Smooth muscle cell (in vitro differentiated cells): ENCODE data around the gene MLEC. TPM values are rescaled to one million over a fixed set of nuclear protein-coding genes. Genes with fewer than 3 reads are reported as not detected.

ENCODE experiments used
- DNase-seq: peaks from one replicate; lab custom pipeline; 2025; ENCODE audit not compliant: unreplicated experiment; lab: John Stamatoyannopoulos, UW
- H2AFZ ChIP-seq: fragments of 200-600 bp; sonication (generic); 2 replicates; pipeline ENCODE4 v1.6.0; 2016; ENCODE audit warnings: antibody characterized with exemption, low read depth, mild to moderate bottlenecking
- H3F3A ChIP-seq: fragments of 200-600 bp; sonication (generic); 2 replicates; pipeline ENCODE4 v1.6.0; 2017; ENCODE audit warnings: antibody characterized with exemption, low read depth
- H3K27ac ChIP-seq: fragments of 200-600 bp; sonication (generic); 2 replicates; pipeline ENCODE4 v1.5.1; 2016; ENCODE audit warnings: low read depth, mild to moderate bottlenecking
- H3K27me3 ChIP-seq: fragments of 200-600 bp; sonication (generic); 2 replicates; pipeline ENCODE4 v1.6.1; 2016; ENCODE audit warnings: low read depth, mild to moderate bottlenecking
- H3K36me3 ChIP-seq: fragments of 200-600 bp; sonication (generic); 2 replicates; pipeline ENCODE4 v1.5.1; 2016; ENCODE audit warnings: low read depth
- H3K4me1 ChIP-seq: fragments of 200-600 bp; sonication (generic); 2 replicates; pipeline ENCODE4 v1.5.1; 2016; ENCODE audit warnings: low read depth
- H3K4me2 ChIP-seq: fragments of 200-600 bp; sonication (generic); 2 replicates; pipeline ENCODE4 v1.6.0; 2016; ENCODE audit warnings: mild to moderate bottlenecking
- H3K4me3 ChIP-seq: fragments of 200-600 bp; sonication (generic); 2 replicates; pipeline ENCODE4 v1.5.1; 2016; ENCODE audit warnings: mild to moderate bottlenecking
- H3K79me2 ChIP-seq: fragments of 200-600 bp; sonication (generic); 2 replicates; pipeline ENCODE4 v1.6.0; 2016; ENCODE audit warnings: low read depth, mild to moderate bottlenecking
- H3K9ac ChIP-seq: fragments of 200-600 bp; sonication (generic); 2 replicates; pipeline ENCODE4 v1.6.0; 2016; ENCODE audit warnings: low read depth
- H3K9me3 ChIP-seq: fragments of 200-600 bp; sonication (generic); replicated peaks from 2 replicates; pipeline ENCODE4 v1.5.1; 2016; ENCODE audit warnings: low read depth
- H4K20me1 ChIP-seq: fragments of 200-600 bp; sonication (generic); 2 replicates; pipeline ENCODE4 v1.6.0; 2016; ENCODE audit warnings: low read depth
- WGBS: methylation state at CpG from one replicate; pipeline ENCODE4 v1.1.7; 2016; ENCODE audit warnings: low lambda C conversion rate; 5-methylcytosine and 5-hydroxymethylcytosine counted together
- polyA plus RNA-seq: library from polyadenylated mRNA; unstranded; fragments of >200 nt; fragmentation: Nextera tagmentation; extraction: Ambion mirVana; gene quantifications from 2 replicates; pipeline ENCODE4 v1.2.1, GENCODE V29; 2016
- total RNA-seq: library from RNA; depleted of rRNA; stranded (reverse); fragments of >200 nt; gene quantifications from 2 replicates; pipeline ENCODE4 v1.2.3, GENCODE V29; 2014
- TF ChIP-seq, protein P1 (sequence below): fragments of 200-600 bp; sonication (generic); IDR thresholded peaks from 2 replicates; pipeline ENCODE4 v1.5.1; 2017; ENCODE audit warnings: borderline replicate concordance, mild to moderate bottlenecking, antibody characterized with exemption; ENCODE audit not compliant: insufficient read depth, poor library complexity, severe bottlenecking

Gene MLEC
- total and polyA plus RNA-seq, 2 experiments from 2014 or later = 70.7 to 230 TPM

DNA sequence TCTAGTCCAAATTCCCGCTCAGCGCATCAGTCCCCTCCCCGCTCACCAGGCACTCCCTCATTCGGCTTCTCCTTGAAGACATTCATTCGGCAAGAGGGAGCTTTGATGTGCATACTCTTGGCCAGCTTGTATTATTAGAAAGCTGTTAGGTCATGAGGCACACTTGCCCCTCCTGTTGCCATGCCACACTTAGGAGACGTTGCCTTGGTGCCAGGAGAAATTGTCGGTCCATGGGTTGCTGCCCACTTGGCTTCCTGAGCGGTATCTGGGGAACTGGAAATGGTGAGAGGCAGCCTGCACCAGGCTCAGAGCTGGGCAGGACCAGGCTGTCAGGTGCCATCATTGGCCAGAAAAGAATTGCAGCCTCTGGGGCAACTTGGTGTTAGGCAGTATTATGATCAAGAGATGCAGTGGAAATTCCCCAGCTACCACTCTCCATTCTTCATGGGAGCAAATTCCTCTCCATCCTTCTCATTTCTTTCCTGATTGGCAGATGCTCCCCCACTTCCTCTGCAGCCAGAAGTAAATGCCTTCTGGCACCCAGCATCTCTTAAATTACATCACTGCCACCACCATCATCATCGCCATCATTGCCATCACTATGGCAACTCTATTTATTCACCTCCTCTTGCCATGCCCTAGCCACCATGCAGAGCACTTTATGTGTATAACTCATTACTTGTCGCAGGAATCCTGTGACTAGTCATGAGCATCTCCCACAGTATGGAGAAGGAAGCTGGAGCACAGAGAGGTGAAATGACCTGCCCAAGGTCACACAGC is 34.1 kb upstream of the MLEC start:
- Histone ChIP-seq H3K27me3 (no peaks in the 10 kb centered on the region), H3K4me1 (peaks cover 13% of the 10 kb centered on the region), H4K20me1 (no peaks in the 10 kb centered on the region), H2AFZ (no peak overlapping the region), H3K36me3 (no peaks in the 10 kb centered on the region), H3K4me3 (no peak overlapping the region), H3F3A (no peaks in the 10 kb centered on the region), H3K27ac (no peak overlapping the region), H3K9me3 (no peaks in the 10 kb centered on the region), H3K79me2 (no peaks in the 10 kb centered on the region), H3K4me2 (no peak overlapping the region), H3K9ac (no peak overlapping the region)
- DNase-seq = no peak
- TF ChIP-seq, protein P1, sequence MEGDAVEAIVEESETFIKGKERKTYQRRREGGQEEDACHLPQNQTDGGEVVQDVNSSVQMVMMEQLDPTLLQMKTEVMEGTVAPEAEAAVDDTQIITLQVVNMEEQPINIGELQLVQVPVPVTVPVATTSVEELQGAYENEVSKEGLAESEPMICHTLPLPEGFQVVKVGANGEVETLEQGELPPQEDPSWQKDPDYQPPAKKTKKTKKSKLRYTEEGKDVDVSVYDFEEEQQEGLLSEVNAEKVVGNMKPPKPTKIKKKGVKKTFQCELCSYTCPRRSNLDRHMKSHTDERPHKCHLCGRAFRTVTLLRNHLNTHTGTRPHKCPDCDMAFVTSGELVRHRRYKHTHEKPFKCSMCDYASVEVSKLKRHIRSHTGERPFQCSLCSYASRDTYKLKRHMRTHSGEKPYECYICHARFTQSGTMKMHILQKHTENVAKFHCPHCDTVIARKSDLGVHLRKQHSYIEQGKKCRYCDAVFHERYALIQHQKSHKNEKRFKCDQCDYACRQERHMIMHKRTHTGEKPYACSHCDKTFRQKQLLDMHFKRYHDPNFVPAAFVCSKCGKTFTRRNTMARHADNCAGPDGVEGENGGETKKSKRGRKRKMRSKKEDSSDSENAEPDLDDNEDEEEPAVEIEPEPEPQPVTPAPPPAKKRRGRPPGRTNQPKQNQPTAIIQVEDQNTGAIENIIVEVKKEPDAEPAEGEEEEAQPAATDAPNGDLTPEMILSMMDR = no peak
- 79% methylated on average over 10 of the region's 10 CpGs for WGBS

DNA sequence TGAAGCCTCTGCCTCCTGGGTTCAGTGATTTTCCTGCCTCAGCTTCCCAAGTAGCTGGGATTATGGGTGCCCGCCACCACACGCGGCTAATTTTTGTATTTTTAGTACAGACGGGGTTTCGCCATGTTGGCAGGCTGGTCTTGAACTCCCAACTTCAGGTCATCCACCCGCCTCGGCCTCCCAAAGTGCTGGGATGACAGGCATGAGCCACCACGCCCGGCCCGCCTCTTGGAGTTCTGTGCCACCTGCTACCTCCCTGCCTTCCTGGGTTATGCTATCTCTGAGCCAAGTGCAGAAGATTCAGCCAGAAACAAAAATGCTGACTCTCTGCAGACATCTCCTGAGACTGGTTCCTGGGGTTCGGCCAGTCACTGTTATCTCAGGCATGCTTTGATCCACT is 33.3 kb upstream of the MLEC start:
- TF ChIP-seq, protein P1 = no peak
- no peak for DNase-seq
- H3K27me3 ChIP-seq = no peaks in the 10 kb centered on the region
- H3K27ac ChIP-seq = no peak overlapping the region
- H3K4me1 ChIP-seq = peaks cover 13% of the 10 kb centered on the region
- H2AFZ ChIP-seq = no peak overlapping the region
- no peaks in the 10 kb centered on the region for H4K20me1 ChIP-seq
- no peaks in the 10 kb centered on the region for H3K79me2 ChIP-seq
- no peaks in the 10 kb centered on the region for H3K9me3 ChIP-seq
- no peak overlapping the region for H3K9ac ChIP-seq
- H3K36me3 ChIP-seq = no peaks in the 10 kb centered on the region
- 95% methylated on average over 11 of the region's 11 CpGs for WGBS
- no peak overlapping the region for H3K4me2 ChIP-seq
- H3K4me3 ChIP-seq = no peak overlapping the region
- H3F3A ChIP-seq = no peaks in the 10 kb centered on the region

DNA sequence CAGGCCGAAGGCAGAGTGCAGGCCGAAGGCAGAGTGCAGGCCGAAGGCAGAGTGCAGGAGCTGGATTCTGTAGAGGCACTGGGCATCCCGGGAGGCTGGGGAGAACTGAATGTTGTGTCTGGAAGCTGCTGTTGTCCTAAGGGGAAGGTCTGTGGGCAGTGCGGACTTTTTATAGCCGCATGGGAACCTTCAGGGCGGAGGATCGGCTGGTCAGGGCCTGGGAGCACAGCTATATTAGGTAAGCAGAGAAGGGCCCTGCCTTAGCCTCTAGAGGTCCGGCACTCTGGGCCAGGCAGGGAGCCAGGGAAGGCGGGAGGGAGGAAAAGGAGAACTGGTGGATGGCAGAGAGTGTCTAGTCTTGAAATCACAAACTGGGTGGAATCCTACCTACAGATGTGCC is 32.3 kb upstream of the MLEC start:
- Histone ChIP-seq H3K27me3 (no peaks in the 10 kb centered on the region), H3K79me2 (no peaks in the 10 kb centered on the region), H3K4me1 (peaks cover 9% of the 10 kb centered on the region), H3K9me3 (no peaks in the 10 kb centered on the region), H3F3A (no peaks in the 10 kb centered on the region), H2AFZ (no peak overlapping the region), H3K36me3 (no peaks in the 10 kb centered on the region), H4K20me1 (no peaks in the 10 kb centered on the region), H3K27ac (no peak overlapping the region), H3K4me2 (no peak overlapping the region), H3K9ac (no peak overlapping the region), H3K4me3 (no peak overlapping the region)
- WGBS = 90% methylated on average over 10 of the region's 10 CpGs
- TF ChIP-seq, protein P1 = no peak
- no peak for DNase-seq

DNA sequence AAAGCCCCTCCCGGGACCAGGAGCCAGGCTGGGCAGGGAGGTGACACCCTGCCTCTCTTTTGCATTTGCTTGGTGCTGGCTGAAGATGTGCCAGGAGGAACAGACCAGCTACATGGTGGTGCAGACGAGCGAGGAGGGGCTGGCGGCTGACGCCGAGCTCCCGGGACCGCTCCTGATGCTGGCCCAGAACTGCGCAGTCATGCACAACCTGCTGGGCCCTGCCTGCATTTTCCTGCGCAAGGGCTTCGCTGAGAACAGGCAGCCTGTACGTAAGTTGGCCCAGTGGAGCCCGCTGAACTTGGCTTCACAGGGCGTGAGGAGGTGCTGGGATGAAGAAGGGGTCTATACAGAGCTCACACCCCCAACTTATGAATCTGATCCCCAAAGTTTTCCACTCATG is 30.9 kb upstream of the MLEC start:
- H3K4me1 ChIP-seq = peaks cover 8% of the 10 kb centered on the region
- no peaks in the 10 kb centered on the region for H3K79me2 ChIP-seq
- H3K9ac ChIP-seq = no peak overlapping the region
- H3K9me3 ChIP-seq = no peaks in the 10 kb centered on the region
- H3K27ac ChIP-seq = no peak overlapping the region
- H3K36me3 ChIP-seq = no peaks in the 10 kb centered on the region
- 96% methylated on average over 14 of the region's 14 CpGs for WGBS
- no peaks in the 10 kb centered on the region for H3K27me3 ChIP-seq
- no peaks in the 10 kb centered on the region for H4K20me1 ChIP-seq
- H3F3A ChIP-seq = no peaks in the 10 kb centered on the region
- H2AFZ ChIP-seq = no peak overlapping the region
- TF ChIP-seq, protein P1 = no peak
- no peak for DNase-seq
- H3K4me3 ChIP-seq = no peak overlapping the region
- no peak overlapping the region for H3K4me2 ChIP-seq
